Ectodermal cell (in vitro differentiated cells): ENCODE measurements around the gene TGM1. TPM values are rescaled to one million over a fixed set of nuclear protein-coding genes. Genes with fewer than 3 reads are reported as not detected.

Experiments
- H3K27ac ChIP-seq: 2 replicates; pipeline ENCODE4 v1.7.0; 2013; ENCODE audit warnings: mild to moderate bottlenecking, low read depth, low read length; ENCODE audit not compliant: insufficient read depth, poor library complexity, severe bottlenecking
- H3K27me3 ChIP-seq: 2 replicates; pipeline ENCODE4 v1.7.0; 2013; ENCODE audit warnings: mild to moderate bottlenecking, low read length; ENCODE audit not compliant: insufficient read depth, control insufficient read depth, poor library complexity, severe bottlenecking
- H3K36me3 ChIP-seq: one replicate; pipeline ENCODE4 v1.7.0; 2013; ENCODE audit warnings: low read length; ENCODE audit not compliant: control insufficient read depth, insufficient read depth
- H3K4me1 ChIP-seq: one replicate; pipeline ENCODE4 v1.7.0; 2013; ENCODE audit warnings: low read length; ENCODE audit not compliant: control insufficient read depth, insufficient read depth
- H3K4me3 ChIP-seq: 2 replicates; pipeline ENCODE4 v1.7.0; 2013; ENCODE audit warnings: low read depth, low read length, control low read depth; ENCODE audit not compliant: insufficient read depth
- H3K9me3 ChIP-seq: 2 replicates; pipeline ENCODE4 v1.7.0; 2013; ENCODE audit warnings: mild to moderate bottlenecking, low read length, moderate library complexity; ENCODE audit not compliant: control insufficient read depth
- WGBS, 2 experiments: methylation state at CpG; one replicate each; pipeline ENCODE4 v1.1.7; 2013; ENCODE audit warnings: missing lambda C conversion rate in 2 of 2; 5-methylcytosine and 5-hydroxymethylcytosine counted together
- polyA plus RNA-seq, 4 experiments: library from polyadenylated mRNA; stranded (reverse); fragments of 50-300 nt; gene quantifications; one replicate each; pipeline ENCODE4 v1.2.3, GENCODE V29; 2013

The TGM1 gene
- 1.8 TPM for polyA plus RNA-seq (2013, experiment 1 of 4)
- polyA plus RNA-seq (2013, experiment 2 of 4), result 2.5 TPM
- 2.0 TPM for polyA plus RNA-seq (2013, experiment 3 of 4)
- polyA plus RNA-seq (2013, experiment 4 of 4), result 2.6 TPM

- H3K27me3 ChIP-seq, result no peaks in the 10 kb centered on the region
- H3K27ac ChIP-seq, result no peak within 1 kb of the TSS
- no peaks in the 10 kb centered on the region for H3K4me1 ChIP-seq
- WGBS, 2 experiments, result 82 to 84% methylated on average over 14 of the region's 14 CpGs
- H3K36me3 ChIP-seq, result no peaks in the 10 kb centered on the region
- H3K4me3 ChIP-seq, result no peak within 1 kb of the TSS
- no peaks in the 10 kb centered on the region for H3K9me3 ChIP-seq
Observed at GRCh38 chr14:24262821-24263733, at the start of gene TGM1. Gene TGM1 (minus strand): TSS chr14:24263177. CDS start chr14:24262352, 825 bp downstream.

- Histone ChIP-seq H3K4me1 (no peaks in the 10 kb centered on the region), H3K27ac (no peak overlapping the region), H3K9me3 (no peaks in the 10 kb centered on the region), H3K27me3 (no peaks in the 10 kb centered on the region), H3K36me3 (no peaks in the 10 kb centered on the region), H3K4me3 (no peak overlapping the region)
- 93 to 96% methylated on average over 1 of the region's 1 CpG for WGBS, 2 experiments
Observed at GRCh38 chr14:24311837-24312615, 49.0 kb upstream of the TGM1 start.

GRCh38 chr14:24310646-24311604 is 47.9 kb upstream of the TGM1 start, which contains the start of gene LTB4R:
Gene LTB4R (plus strand): TSS chr14:24311502. CDS start chr14:24315652, 4,150 bp downstream.
- Histone ChIP-seq H3K27me3 (no peaks in the 10 kb centered on the region), H3K4me3 (no peak within 1 kb of the TSS), H3K4me1 (no peaks in the 10 kb centered on the region), H3K9me3 (no peaks in the 10 kb centered on the region), H3K36me3 (peaks cover 5% of the 10 kb centered on the region), H3K27ac (no peak within 1 kb of the TSS)
- 96% methylated on average over 99 of the region's 99 CpGs for WGBS, 2 experiments

GRCh38 chr14:24310265-24310645 is 47.3 kb upstream of the TGM1 start:
- Histone ChIP-seq H3K27ac (no peak overlapping the region), H3K9me3 (no peaks in the 10 kb centered on the region), H3K27me3 (no peaks in the 10 kb centered on the region), H3K4me1 (no peaks in the 10 kb centered on the region), H3K4me3 (no peak overlapping the region), H3K36me3 (peaks cover 12% of the 10 kb centered on the region)
- 93 to 95% methylated on average over 5 of the region's 5 CpGs for WGBS, 2 experiments

GRCh38 chr14:24309538-24310264 is 46.7 kb upstream of the TGM1 start, which contains the start of gene LTB4R2:
Gene LTB4R2 (plus strand): TSS chr14:24310140. CDS start chr14:24310665, 525 bp downstream.
- WGBS, 2 experiments, result 95 to 96% methylated on average over 5 of the region's 5 CpGs
- H3K4me3 ChIP-seq, result no peak within 1 kb of the TSS
- H3K36me3 ChIP-seq, result peaks cover 15% of the 10 kb centered on the region
- H3K4me1 ChIP-seq, result no peaks in the 10 kb centered on the region
- H3K9me3 ChIP-seq, result no peaks in the 10 kb centered on the region
- no peak within 1 kb of the TSS for H3K27ac ChIP-seq
- H3K27me3 ChIP-seq, result no peaks in the 10 kb centered on the region

GRCh38 chr14:24308342-24309124 is 45.6 kb upstream of the TGM1 start:
- Histone ChIP-seq H3K36me3 (peaks cover 26% of the 10 kb centered on the region), H3K27ac (no peak overlapping the region)
- 90 to 94% methylated on average over 7 of the region's 7 CpGs for WGBS, 2 experiments

GRCh38 chr14:24307575-24308341 is 44.8 kb upstream of the TGM1 start, which contains the start of gene CIDEB:
Gene CIDEB (minus strand): TSS chr14:24307977. CDS start chr14:24307858, 119 bp downstream.
- Histone ChIP-seq H3K36me3 (peaks cover 32% of the 10 kb centered on the region), H3K27ac (no peak within 1 kb of the TSS)

More at GRCh38 chr14:24308342-24309124, 45.6 kb upstream of the TGM1 start:
- Histone ChIP-seq H3K9me3 (no peaks in the 10 kb centered on the region), H3K4me3 (no peak overlapping the region), H3K4me1 (no peaks in the 10 kb centered on the region), H3K27me3 (no peaks in the 10 kb centered on the region)

GRCh38 chr14:24307156-24307574 is 44.2 kb upstream of the TGM1 start:
- no peak overlapping the region for H3K4me3 ChIP-seq
- 86 to 88% methylated on average over 11 of the region's 11 CpGs for WGBS, 2 experiments
- no peak overlapping the region for H3K27ac ChIP-seq
- H3K27me3 ChIP-seq, result no peaks in the 10 kb centered on the region
- peaks cover 37% of the 10 kb centered on the region for H3K36me3 ChIP-seq
- H3K4me1 ChIP-seq, result no peaks in the 10 kb centered on the region
- H3K9me3 ChIP-seq, result no peaks in the 10 kb centered on the region

More at GRCh38 chr14:24307575-24308341, 44.8 kb upstream of the TGM1 start, which contains the start of gene CIDEB:
- Histone ChIP-seq H3K9me3 (no peaks in the 10 kb centered on the region), H3K27me3 (no peaks in the 10 kb centered on the region), H3K4me1 (no peaks in the 10 kb centered on the region), H3K4me3 (no peak within 1 kb of the TSS)
- 71 to 73% methylated on average over 6 of the region's 6 CpGs for WGBS, 2 experiments
